Activated naive CD8-positive, alpha-beta T cell treated with anti-CD3 and anti-CD28 coated beads for 36 hours (primary cell): Measurements from ENCODE around the gene GARNL3. TPM values are rescaled to one million over a fixed set of nuclear protein-coding genes. Genes with fewer than 3 reads are reported as not detected.

ENCODE experiments used
- DNase-seq: peaks from one replicate; pipeline ENCODE4 v3.0.0; 2021
- H3K27ac Mint-ChIP-seq: one replicate; pipeline ENCODE4 v1.8.0; 2022; ENCODE audit warnings: mild to moderate bottlenecking, moderate library complexity, mixed read lengths
- H3K27me3 Mint-ChIP-seq: one replicate; pipeline ENCODE4 v1.8.0; 2022; ENCODE audit warnings: mild to moderate bottlenecking, mixed read lengths
- H3K36me3 Mint-ChIP-seq: one replicate; pipeline ENCODE4 v1.8.0; 2021; ENCODE audit warnings: mild to moderate bottlenecking, mixed read lengths
- H3K4me1 Mint-ChIP-seq: one replicate; pipeline ENCODE4 v1.8.0; 2021; ENCODE audit warnings: mixed read lengths
- H3K4me3 Mint-ChIP-seq: one replicate; pipeline ENCODE4 v1.8.0; 2022; ENCODE audit warnings: mild to moderate bottlenecking, moderate library complexity, mixed read lengths
- H3K9me3 Mint-ChIP-seq: one replicate; pipeline ENCODE4 v1.8.0; 2022; ENCODE audit warnings: mixed read lengths
- total RNA-seq, 2 experiments: library from RNA; stranded (reverse); gene quantifications; one replicate each; pipeline ENCODE4 v1.2.3, GENCODE V29; 2021

GARNL3 gene
- total RNA-seq, 2 experiments from 2014 or later = 2.0 TPM

- DNase-seq = no peak
- Mint-ChIP-seq H3K27ac (no peak overlapping the region), H3K4me1 (peaks cover 4% of the 10 kb centered on the region), H3K4me3 (no peak overlapping the region), H3K27me3 (peaks cover 49% of the 10 kb centered on the region), H3K9me3 (no peaks in the 10 kb centered on the region), H3K36me3 (no peaks in the 10 kb centered on the region)
These were observed 94.2 kb downstream of the GARNL3 start for GRCh38 chr9:127358770-127359169.

DNA sequence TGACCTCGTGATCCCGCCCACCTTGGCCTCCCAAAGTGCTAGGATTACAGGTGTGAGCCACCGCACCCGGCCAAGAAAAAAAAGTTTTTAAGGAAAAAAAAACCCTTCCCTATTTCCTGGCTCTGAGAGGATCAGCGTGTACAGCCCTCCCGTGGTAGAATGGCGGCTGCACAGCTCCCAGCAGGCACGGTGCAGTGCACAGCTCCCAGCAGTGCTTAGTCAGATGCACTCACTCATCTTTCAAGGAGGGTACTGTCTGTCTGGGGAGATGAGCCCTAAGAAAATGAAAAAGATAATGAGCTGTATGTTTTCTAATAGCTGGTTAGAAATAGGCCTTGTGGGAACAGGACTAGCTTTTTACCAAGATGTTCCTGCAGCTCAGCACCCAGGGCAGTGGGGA lies 95.7 kb downstream of the GARNL3 start:
- Mint-ChIP-seq H3K27ac (no peak overlapping the region), H3K4me1 (peaks cover 4% of the 10 kb centered on the region), H3K27me3 (peaks cover 41% of the 10 kb centered on the region), H3K4me3 (no peak overlapping the region), H3K36me3 (no peaks in the 10 kb centered on the region), H3K9me3 (no peaks in the 10 kb centered on the region)
- no peak for DNase-seq

DNA sequence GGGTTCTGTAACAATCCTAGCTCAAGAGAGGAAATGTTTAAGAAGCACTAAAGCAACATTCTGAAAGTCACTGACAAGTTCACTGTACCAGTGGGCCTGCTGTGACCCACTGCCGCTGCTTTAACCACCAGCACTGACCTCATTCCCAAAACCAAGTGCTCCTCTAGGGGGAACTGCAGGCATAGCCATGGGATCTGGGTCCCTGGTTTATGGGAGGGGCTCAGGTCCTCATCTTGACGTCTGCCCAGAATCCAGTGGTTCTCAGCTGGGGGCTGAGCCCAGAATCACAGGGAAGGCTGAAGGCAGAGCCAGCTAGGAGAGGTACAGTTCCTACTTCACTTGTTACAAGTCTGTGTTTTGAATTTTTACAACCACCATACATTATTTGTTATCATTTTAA lies 96.3 kb downstream of the GARNL3 start:
- Mint-ChIP-seq H3K27me3 (peaks cover 37% of the 10 kb centered on the region), H3K36me3 (no peaks in the 10 kb centered on the region), H3K27ac (no peak overlapping the region), H3K4me3 (no peak overlapping the region), H3K9me3 (no peaks in the 10 kb centered on the region), H3K4me1 (peaks cover 4% of the 10 kb centered on the region)
- no peak for DNase-seq

- DNase-seq = no peak
- no peaks in the 10 kb centered on the region for H3K9me3 Mint-ChIP-seq
- H3K27ac Mint-ChIP-seq = no peak overlapping the region
- H3K36me3 Mint-ChIP-seq = no peaks in the 10 kb centered on the region
- H3K27me3 Mint-ChIP-seq = peaks cover 35% of the 10 kb centered on the region
- H3K4me3 Mint-ChIP-seq = no peak overlapping the region
- peaks cover 4% of the 10 kb centered on the region for H3K4me1 Mint-ChIP-seq
These were observed 97.0 kb downstream of the GARNL3 start for GRCh38 chr9:127361561-127361960.

- Mint-ChIP-seq H3K4me3 (no peak overlapping the region), H3K4me1 (peaks cover 4% of the 10 kb centered on the region), H3K36me3 (no peaks in the 10 kb centered on the region), H3K27ac (no peak overlapping the region), H3K27me3 (peaks cover 42% of the 10 kb centered on the region), H3K9me3 (no peaks in the 10 kb centered on the region)
- no peak for DNase-seq
These were observed 98.3 kb downstream of the GARNL3 start for GRCh38 chr9:127362829-127363228.

- Mint-ChIP-seq H3K4me3 (no peak overlapping the region), H3K27me3 (peaks cover 54% of the 10 kb centered on the region), H3K9me3 (no peaks in the 10 kb centered on the region), H3K36me3 (no peaks in the 10 kb centered on the region), H3K27ac (no peak overlapping the region), H3K4me1 (peaks cover 4% of the 10 kb centered on the region)
- no peak for DNase-seq
These were observed 100.9 kb downstream of the GARNL3 start for GRCh38 chr9:127365461-127365860.

DNA sequence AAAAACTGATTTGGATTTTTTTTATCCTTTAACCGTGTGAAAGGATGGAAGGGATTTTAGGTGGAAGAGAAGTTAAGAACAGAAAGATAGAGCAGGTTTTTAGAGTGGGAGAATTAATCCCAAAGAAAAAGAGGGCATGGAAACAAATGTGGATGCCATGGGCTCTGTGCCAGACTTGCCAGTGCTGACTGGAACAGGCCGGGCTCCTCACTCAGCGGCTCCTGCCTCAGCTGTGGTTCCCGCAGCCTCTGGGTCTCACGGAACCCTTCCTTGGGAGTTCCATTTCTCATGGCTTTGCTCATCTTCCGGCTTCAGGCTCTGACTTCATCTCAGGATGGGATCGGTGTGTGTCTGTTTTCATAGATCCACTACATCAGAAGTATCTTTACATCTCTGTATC lies 102.0 kb downstream of the GARNL3 start:
- peaks cover under 1% of the 10 kb centered on the region for H3K4me1 Mint-ChIP-seq
- H3K9me3 Mint-ChIP-seq = no peaks in the 10 kb centered on the region
- no peak for DNase-seq
- H3K27ac Mint-ChIP-seq = no peak overlapping the region
- no peaks in the 10 kb centered on the region for H3K36me3 Mint-ChIP-seq
- peaks cover 58% of the 10 kb centered on the region for H3K27me3 Mint-ChIP-seq
- no peak overlapping the region for H3K4me3 Mint-ChIP-seq

GRCh38 chr9:127368852-127369402 lies 104.4 kb downstream of the GARNL3 start:
- Mint-ChIP-seq H3K27me3 (peaks cover 68% of the 10 kb centered on the region), H3K9me3 (no peaks in the 10 kb centered on the region), H3K4me3 (no peak overlapping the region), H3K4me1 (no peaks in the 10 kb centered on the region), H3K27ac (no peak overlapping the region), H3K36me3 (no peaks in the 10 kb centered on the region)
- no peak for DNase-seq

- H3K27me3 Mint-ChIP-seq = peaks cover 72% of the 10 kb centered on the region
- H3K4me1 Mint-ChIP-seq = no peaks in the 10 kb centered on the region
- no peak overlapping the region for H3K27ac Mint-ChIP-seq
- H3K9me3 Mint-ChIP-seq = no peaks in the 10 kb centered on the region
- H3K36me3 Mint-ChIP-seq = no peaks in the 10 kb centered on the region
- DNase-seq = no peak
- H3K4me3 Mint-ChIP-seq = no peak overlapping the region
These were observed 104.9 kb downstream of the GARNL3 start for GRCh38 chr9:127369428-127369827.

GRCh38 chr9:127370147-127370579 lies 105.6 kb downstream of the GARNL3 start:
- Mint-ChIP-seq H3K36me3 (no peaks in the 10 kb centered on the region), H3K27me3 (peaks cover 77% of the 10 kb centered on the region), H3K4me1 (no peaks in the 10 kb centered on the region), H3K9me3 (no peaks in the 10 kb centered on the region), H3K27ac (no peak overlapping the region), H3K4me3 (no peak overlapping the region)
- DNase-seq = no peak

- Mint-ChIP-seq H3K27me3 (peaks cover 85% of the 10 kb centered on the region), H3K36me3 (no peaks in the 10 kb centered on the region), H3K27ac (no peak overlapping the region), H3K4me1 (no peaks in the 10 kb centered on the region), H3K9me3 (no peaks in the 10 kb centered on the region), H3K4me3 (no peak overlapping the region)
- DNase-seq = no peak
These were observed 106.4 kb downstream of the GARNL3 start for GRCh38 chr9:127370672-127371648.

DNA sequence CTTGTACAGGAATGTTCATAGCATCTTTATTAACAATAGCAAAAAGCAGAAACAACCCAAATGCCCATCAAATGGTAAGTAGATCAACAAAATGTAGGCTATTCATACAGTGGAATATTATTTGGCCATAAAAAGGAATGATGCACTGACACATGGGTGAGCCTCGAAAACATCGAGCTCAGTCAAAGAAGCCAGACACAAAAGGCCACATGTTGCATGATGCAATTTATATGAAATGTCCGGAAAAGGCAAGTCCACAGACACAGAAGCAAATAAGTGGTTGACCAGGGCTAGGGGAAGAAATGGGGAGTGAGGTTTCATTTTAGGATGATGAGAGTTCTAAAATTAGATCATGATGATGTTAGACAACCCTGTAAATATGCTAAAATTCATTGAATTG lies 115.9 kb downstream of the GARNL3 start:
- Mint-ChIP-seq H3K36me3 (no peaks in the 10 kb centered on the region), H3K27me3 (peaks cover 92% of the 10 kb centered on the region), H3K9me3 (peaks cover 3% of the 10 kb centered on the region), H3K4me3 (no peak overlapping the region), H3K27ac (no peak overlapping the region), H3K4me1 (no peaks in the 10 kb centered on the region)
- DNase-seq = no peak

- Mint-ChIP-seq H3K27ac (no peak overlapping the region), H3K36me3 (no peaks in the 10 kb centered on the region), H3K4me3 (no peak overlapping the region), H3K27me3 (peaks cover 90% of the 10 kb centered on the region), H3K9me3 (peaks cover 3% of the 10 kb centered on the region), H3K4me1 (peaks cover 5% of the 10 kb centered on the region)
- DNase-seq = no peak
These were observed 118.0 kb downstream of the GARNL3 start for GRCh38 chr9:127382541-127382940.

GRCh38 chr9:127384016-127384730 lies 119.6 kb downstream of the GARNL3 start:
- Mint-ChIP-seq H3K4me1 (peaks cover 20% of the 10 kb centered on the region), H3K36me3 (no peaks in the 10 kb centered on the region), H3K9me3 (no peaks in the 10 kb centered on the region), H3K4me3 (no peak overlapping the region), H3K27ac (no peak overlapping the region), H3K27me3 (peaks cover 81% of the 10 kb centered on the region)
- DNase-seq = no peak

- H3K4me1 Mint-ChIP-seq = peaks cover 24% of the 10 kb centered on the region
- DNase-seq = no peak
- H3K27me3 Mint-ChIP-seq = peaks cover 81% of the 10 kb centered on the region
- no peaks in the 10 kb centered on the region for H3K9me3 Mint-ChIP-seq
- no peak overlapping the region for H3K27ac Mint-ChIP-seq
- no peaks in the 10 kb centered on the region for H3K36me3 Mint-ChIP-seq
- no peak overlapping the region for H3K4me3 Mint-ChIP-seq
These were observed 120.3 kb downstream of the GARNL3 start for GRCh38 chr9:127384901-127385300.
